ENCODE measurements around the gene GJB2.

The GJB2 gene

DNA sequence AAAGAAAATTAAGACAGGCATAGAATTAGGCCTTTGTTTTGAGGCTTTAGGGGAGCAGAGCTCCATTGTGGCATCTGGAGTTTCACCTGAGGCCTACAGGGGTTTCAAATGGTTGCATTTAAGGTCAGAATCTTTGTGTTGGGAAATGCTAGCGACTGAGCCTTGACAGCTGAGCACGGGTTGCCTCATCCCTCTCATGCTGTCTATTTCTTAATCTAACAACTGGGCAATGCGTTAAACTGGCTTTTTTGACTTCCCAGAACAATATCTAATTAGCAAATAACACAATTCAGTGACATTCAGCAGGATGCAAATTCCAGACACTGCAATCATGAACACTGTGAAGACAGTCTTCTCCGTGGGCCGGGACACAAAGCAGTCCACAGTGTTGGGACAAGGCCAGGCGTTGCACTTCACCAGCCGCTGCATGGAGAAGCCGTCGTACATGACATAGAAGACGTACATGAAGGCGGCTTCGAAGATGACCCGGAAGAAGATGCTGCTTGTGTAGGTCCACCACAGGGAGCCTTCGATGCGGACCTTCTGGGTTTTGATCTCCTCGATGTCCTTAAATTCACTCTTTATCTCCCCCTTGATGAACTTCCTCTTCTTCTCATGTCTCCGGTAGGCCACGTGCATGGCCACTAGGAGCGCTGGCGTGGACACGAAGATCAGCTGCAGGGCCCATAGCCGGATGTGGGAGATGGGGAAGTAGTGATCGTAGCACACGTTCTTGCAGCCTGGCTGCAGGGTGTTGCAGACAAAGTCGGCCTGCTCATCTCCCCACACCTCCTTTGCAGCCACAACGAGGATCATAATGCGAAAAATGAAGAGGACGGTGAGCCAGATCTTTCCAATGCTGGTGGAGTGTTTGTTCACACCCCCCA, 3.8 kb downstream of the GJB2 start:
- Histone ChIP-seq H3K36me3 (ENCODE audit: insufficient read depth, low read length) (no peaks in the 10 kb centered on the region), H3K27me3 (ENCODE audit: insufficient read depth, low read length, poor library complexity, severe bottlenecking) (no peaks in the 10 kb centered on the region), H3K9me2 (replicated peaks; ENCODE audit: low read depth, low read length) (no peaks in the 10 kb centered on the region), H3K9ac (ENCODE audit: low read depth, low read length, poor library complexity, severe bottlenecking) (no peak overlapping the region), H3K4me2 (ENCODE audit: low read depth, low read length, poor library complexity, severe bottlenecking) (no peak overlapping the region), H3K9me3 (ENCODE audit: insufficient read depth, low read depth, low read length) (no peaks in the 10 kb centered on the region), H4K20me1 (ENCODE audit: insufficient read depth, low read length, poor library complexity, severe bottlenecking) (no peaks in the 10 kb centered on the region), H3K79me2 (ENCODE audit: insufficient read depth, low read length) (no peaks in the 10 kb centered on the region), H2AFZ (ENCODE audit: low read length) (no peak overlapping the region), H3K4me3 (ENCODE audit: low read length, poor library complexity, severe bottlenecking) (no peak overlapping the region), H3K4me1 (ENCODE audit: insufficient read depth, low read length, poor library complexity, severe bottlenecking) (no peaks in the 10 kb centered on the region), H3F3A (ENCODE audit: low read depth) (no peaks in the 10 kb centered on the region)
- TF ChIP-seq EZH2phosphoT487 (IDR thresholded peaks at IDR 0.05; ENCODE audit: borderline replicate concordance) (no peak), CTCF (conservative IDR thresholded peaks at IDR 0.05; ENCODE audit: low read length) (0 out of 2 replicates have a peak, but pooled peaks have one; percentile 28)

- Histone ChIP-seq H3K36me3 (ENCODE audit: insufficient read depth, low read length) (no peaks in the 10 kb centered on the region), H3K9me2 (replicated peaks; ENCODE audit: low read depth, low read length) (no peaks in the 10 kb centered on the region), H3F3A (ENCODE audit: low read depth) (no peaks in the 10 kb centered on the region), H3K4me1 (ENCODE audit: insufficient read depth, low read length, poor library complexity, severe bottlenecking) (no peaks in the 10 kb centered on the region), H3K27me3 (ENCODE audit: insufficient read depth, low read length, poor library complexity, severe bottlenecking) (no peaks in the 10 kb centered on the region), H2AFZ (ENCODE audit: low read length) (no peak overlapping the region), H3K79me2 (ENCODE audit: insufficient read depth, low read length) (no peaks in the 10 kb centered on the region), H3K4me3 (ENCODE audit: low read length, poor library complexity, severe bottlenecking) (no peak overlapping the region), H4K20me1 (ENCODE audit: insufficient read depth, low read length, poor library complexity, severe bottlenecking) (no peaks in the 10 kb centered on the region), H3K9me3 (ENCODE audit: insufficient read depth, low read depth, low read length) (no peaks in the 10 kb centered on the region), H3K9ac (ENCODE audit: low read depth, low read length, poor library complexity, severe bottlenecking) (no peak overlapping the region), H3K4me2 (ENCODE audit: low read depth, low read length, poor library complexity, severe bottlenecking) (no peak overlapping the region)
- TF ChIP-seq CTCF (conservative IDR thresholded peaks at IDR 0.05; ENCODE audit: low read length) (no peak), EZH2phosphoT487 (IDR thresholded peaks at IDR 0.05; ENCODE audit: borderline replicate concordance) (no peak)
Observed at GRCh38 chr13:20186771-20187170, 6.0 kb downstream of the GJB2 start.

GRCh38 chr13:20185366-20186056, 7.2 kb downstream of the GJB2 start:
- Histone ChIP-seq H3F3A (ENCODE audit: low read depth) (no peaks in the 10 kb centered on the region), H4K20me1 (ENCODE audit: insufficient read depth, low read length, poor library complexity, severe bottlenecking) (no peaks in the 10 kb centered on the region), H3K9me3 (ENCODE audit: insufficient read depth, low read depth, low read length) (no peaks in the 10 kb centered on the region), H3K4me2 (ENCODE audit: low read depth, low read length, poor library complexity, severe bottlenecking) (no peak overlapping the region), H3K27me3 (ENCODE audit: insufficient read depth, low read length, poor library complexity, severe bottlenecking) (no peaks in the 10 kb centered on the region), H3K36me3 (ENCODE audit: insufficient read depth, low read length) (no peaks in the 10 kb centered on the region), H3K9me2 (replicated peaks; ENCODE audit: low read depth, low read length) (no peaks in the 10 kb centered on the region), H3K4me3 (ENCODE audit: low read length, poor library complexity, severe bottlenecking) (no peak overlapping the region), H3K4me1 (ENCODE audit: insufficient read depth, low read length, poor library complexity, severe bottlenecking) (no peaks in the 10 kb centered on the region), H3K9ac (ENCODE audit: low read depth, low read length, poor library complexity, severe bottlenecking) (no peak overlapping the region), H2AFZ (ENCODE audit: low read length) (no peak overlapping the region), H3K79me2 (ENCODE audit: insufficient read depth, low read length) (no peaks in the 10 kb centered on the region)
- TF ChIP-seq CTCF (conservative IDR thresholded peaks at IDR 0.05; ENCODE audit: low read length) = no peak
- TF ChIP-seq EZH2phosphoT487 (IDR thresholded peaks at IDR 0.05; ENCODE audit: borderline replicate concordance) = no peak

Data from Loucy (cell line).